BJ (cell line): Measurements from ENCODE around the gene FGF1. TPM values are rescaled to one million over a fixed set of nuclear protein-coding genes. Genes with fewer than 3 reads are reported as not detected.

Experiments used
- CTCF ChIA-PET: fragments of 350-600 bp; formaldehyde crosslinking; extraction: SDS; loops from one replicate; lab custom pipeline; 2021; ENCODE audit warnings: antibody characterized with exemption, inconsistent platforms; lab: Yijun Ruan, JAX
- POLR2A ChIA-PET: fragments of 300-600 bp; sonication (Branson Sonifier 250); formaldehyde crosslinking; extraction: SDS; loops from one replicate; lab custom pipeline; 2021; ENCODE audit warnings: antibody characterized with exemption; lab: Charles Lee
- DNase-seq: peaks from one replicate; pipeline ENCODE4 v3.0.0-alpha.2; 2011; ENCODE audit warnings: low read depth
- H3K27me3 ChIP-seq: 2 replicates; pipeline ENCODE4 v1.6.0; 2011; ENCODE audit warnings: low read length; ENCODE audit not compliant: control insufficient read depth, insufficient read depth
- H3K36me3 ChIP-seq: 2 replicates; pipeline ENCODE4 v1.5.1; 2011; ENCODE audit warnings: low read length; ENCODE audit not compliant: control insufficient read depth, insufficient read depth
- H3K4me3 ChIP-seq: 2 replicates; pipeline ENCODE4 v1.5.1; 2011; ENCODE audit warnings: low read depth, mild to moderate bottlenecking, control low read depth, low read length
- polyA plus RNA-seq: library from polyadenylated mRNA; depleted of rRNA; stranded (reverse); fragments of >200 nt; gene quantifications from 2 replicates; pipeline ENCODE4 v1.2.3, GENCODE V29; 2011
- TF ChIP-seq, protein P1 (sequence below): IDR thresholded peaks from 2 replicates; pipeline ENCODE4 v1.5.1; 2011; ENCODE audit warnings: low read depth, mild to moderate bottlenecking, control low read depth, inconsistent platforms, low read length, moderate library complexity; ENCODE audit not compliant: insufficient read depth

FGF1 gene
- polyA plus RNA-seq, 1 experiment: 14.8 TPM

DNA sequence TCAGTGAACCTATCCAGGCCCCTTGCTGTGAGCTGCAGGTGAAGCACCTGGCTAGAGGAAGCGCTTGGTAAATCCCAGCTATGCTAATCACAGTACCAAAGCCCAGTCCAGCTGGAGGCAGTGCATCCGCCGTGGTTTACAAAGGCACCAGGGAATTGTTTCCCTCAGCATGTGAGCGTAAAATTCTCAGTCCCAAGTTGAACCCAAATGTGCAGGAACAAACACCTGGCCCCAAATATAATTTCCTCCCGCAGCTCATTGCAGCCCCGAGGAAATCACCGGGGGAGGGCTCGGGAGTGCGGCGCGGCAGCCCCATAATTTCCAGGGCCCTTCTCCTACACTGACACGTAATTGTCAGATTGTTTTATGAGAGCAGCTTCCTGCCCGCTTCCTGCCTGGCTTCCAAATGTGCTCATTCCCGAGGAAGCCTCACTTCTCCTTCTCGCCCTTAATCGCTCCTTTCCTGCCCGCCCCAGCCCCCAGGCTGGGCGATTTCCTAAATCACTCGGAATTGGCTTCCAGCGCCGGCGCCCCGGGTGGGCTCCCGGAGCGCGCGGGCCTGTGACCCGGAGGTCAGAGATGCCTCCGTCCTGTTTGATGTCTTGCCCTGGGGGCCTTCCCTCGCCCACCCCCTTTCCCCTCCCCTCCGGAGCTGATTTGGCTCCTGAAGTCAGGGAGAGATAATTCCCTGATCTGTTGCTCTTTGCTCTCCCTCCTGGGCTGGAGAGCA is 134.4 kb downstream of the FGF1 start:
- CTCF ChIA-PET: interaction anchor here (1.1 to 10.0 kb wide), 9 partner anchors 36 to 406 kb away, joined by 3 to 75 read pairs (median 5); no protein-coding TSS in a partner anchor
- Histone ChIP-seq H3K4me3 (peak overlapping the region; percentile 34), H3K36me3 (no peaks in the 10 kb centered on the region), H3K27me3 (no peaks in the 10 kb centered on the region)
- no peak for DNase-seq
- TF ChIP-seq, protein P1, sequence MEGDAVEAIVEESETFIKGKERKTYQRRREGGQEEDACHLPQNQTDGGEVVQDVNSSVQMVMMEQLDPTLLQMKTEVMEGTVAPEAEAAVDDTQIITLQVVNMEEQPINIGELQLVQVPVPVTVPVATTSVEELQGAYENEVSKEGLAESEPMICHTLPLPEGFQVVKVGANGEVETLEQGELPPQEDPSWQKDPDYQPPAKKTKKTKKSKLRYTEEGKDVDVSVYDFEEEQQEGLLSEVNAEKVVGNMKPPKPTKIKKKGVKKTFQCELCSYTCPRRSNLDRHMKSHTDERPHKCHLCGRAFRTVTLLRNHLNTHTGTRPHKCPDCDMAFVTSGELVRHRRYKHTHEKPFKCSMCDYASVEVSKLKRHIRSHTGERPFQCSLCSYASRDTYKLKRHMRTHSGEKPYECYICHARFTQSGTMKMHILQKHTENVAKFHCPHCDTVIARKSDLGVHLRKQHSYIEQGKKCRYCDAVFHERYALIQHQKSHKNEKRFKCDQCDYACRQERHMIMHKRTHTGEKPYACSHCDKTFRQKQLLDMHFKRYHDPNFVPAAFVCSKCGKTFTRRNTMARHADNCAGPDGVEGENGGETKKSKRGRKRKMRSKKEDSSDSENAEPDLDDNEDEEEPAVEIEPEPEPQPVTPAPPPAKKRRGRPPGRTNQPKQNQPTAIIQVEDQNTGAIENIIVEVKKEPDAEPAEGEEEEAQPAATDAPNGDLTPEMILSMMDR: no peak
- POLR2A ChIA-PET: no interaction called here

DNA sequence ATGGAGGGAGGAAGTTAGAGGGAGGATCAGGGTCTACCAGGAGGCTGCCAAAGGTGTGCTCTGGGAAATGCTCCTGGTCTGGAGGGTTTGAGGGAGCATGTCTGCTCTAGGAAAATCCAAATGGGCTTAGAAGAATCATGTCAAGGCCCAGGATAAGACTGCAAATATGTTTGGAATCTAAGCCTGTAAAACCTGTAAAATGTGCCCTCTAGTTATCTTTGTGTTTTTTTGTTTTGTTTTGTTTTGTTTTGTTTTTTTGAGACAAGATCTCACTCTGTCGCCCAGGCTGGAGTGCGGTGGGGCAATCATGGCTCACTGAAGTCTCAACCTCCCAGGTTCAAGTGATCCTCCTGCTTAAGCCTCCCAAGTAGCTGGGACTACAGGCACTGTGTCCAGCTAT is 135.4 kb downstream of the FGF1 start:
- POLR2A ChIA-PET: no interaction called here

DNA sequence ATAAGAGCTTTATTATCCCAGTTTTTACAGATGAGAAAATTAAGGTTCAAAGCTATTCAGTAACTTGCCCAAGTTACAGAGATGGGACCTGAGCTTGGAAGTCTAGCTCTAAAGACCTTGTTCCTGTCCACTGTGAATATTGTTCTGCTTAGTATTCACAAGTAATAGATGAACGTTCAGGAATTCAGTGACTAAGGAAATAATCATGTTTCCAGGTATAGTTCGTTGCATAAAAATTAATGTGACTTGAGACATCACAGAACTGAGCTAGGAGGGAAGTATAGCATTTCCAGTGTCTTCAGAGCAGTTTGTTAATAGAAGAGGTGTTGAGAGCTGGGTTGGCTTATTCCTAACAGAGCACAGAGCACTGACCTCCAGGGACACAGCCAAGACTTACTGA is 136.1 kb downstream of the FGF1 start:
- TF ChIP-seq, protein P1: no peak

More for the DNA sequence above, 135.4 kb downstream of the FGF1 start:
- CTCF ChIA-PET: interaction anchor here (0.7 to 10.0 kb wide), 16 partner anchors 36 to 535 kb away, joined by 3 to 75 read pairs (median 4); partner anchors contain the start of gene SPRY4
- no peak for DNase-seq
- H3K27me3 ChIP-seq: no peaks in the 10 kb centered on the region
- no peak overlapping the region for H3K4me3 ChIP-seq
- no peaks in the 10 kb centered on the region for H3K36me3 ChIP-seq
- TF ChIP-seq, protein P1: no peak

DNA sequence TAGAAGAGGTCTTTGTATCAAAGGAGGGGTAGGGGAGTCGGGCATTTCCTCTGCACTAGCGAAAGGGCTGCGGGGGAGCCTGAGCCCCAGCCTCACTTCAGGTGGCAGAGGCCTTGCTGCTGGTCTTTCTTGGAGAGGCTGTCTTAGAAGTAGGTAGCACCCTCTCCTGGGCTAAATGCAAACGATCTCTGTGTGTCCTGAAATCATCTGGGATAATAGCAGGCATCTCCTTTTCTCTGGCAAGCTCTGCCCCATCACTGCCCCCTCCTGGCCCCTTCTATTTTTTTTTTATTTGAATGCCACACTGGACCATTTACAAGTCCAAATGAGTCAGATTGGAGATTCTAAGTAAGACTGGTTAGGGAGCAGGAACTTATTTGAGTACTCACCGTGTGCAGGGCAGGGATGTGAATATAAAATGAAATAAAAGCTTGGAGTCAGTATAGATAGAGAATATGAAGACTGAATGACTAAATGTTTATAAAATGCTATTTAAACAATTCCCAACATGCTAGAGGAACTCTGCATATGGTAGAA is 137.1 kb downstream of the FGF1 start:
- Histone ChIP-seq H3K4me3 (no peak overlapping the region), H3K36me3 (no peaks in the 10 kb centered on the region), H3K27me3 (no peaks in the 10 kb centered on the region)
- DNase-seq: peak; percentile 85
- TF ChIP-seq, protein P1: peak; percentile 84
- ChIA-PET CTCF (interaction anchor here (0.6 to 10.0 kb wide), 48 partner anchors 9 to 534 kb away, joined by 3 to 75 read pairs (median 4); partner anchors contain the start of gene SPRY4), POLR2A (interaction anchor here (0.6 kb wide), 1 partner anchor 67 kb away, joined by 3 read pairs; no protein-coding TSS in a partner anchor)

More for the DNA sequence above, 136.1 kb downstream of the FGF1 start:
- DNase-seq: no peak
- Histone ChIP-seq H3K27me3 (no peaks in the 10 kb centered on the region), H3K36me3 (no peaks in the 10 kb centered on the region), H3K4me3 (no peak overlapping the region)
- ChIA-PET CTCF (interaction anchor here (0.6 to 10.0 kb wide), 26 partner anchors 23 to 535 kb away, joined by 3 to 75 read pairs (median 4); partner anchors contain the start of gene SPRY4), POLR2A (no interaction called here)
